CD14-positive monocyte (primary cell): ENCODE results near the gene GTF3C5. TPM values are rescaled to one million over a fixed set of nuclear protein-coding genes. Genes with fewer than 3 reads are reported as not detected.

ENCODE experiments used
- DNase-seq, 3 donors: peaks; one replicate each; pipeline ENCODE4 v3.0.0-alpha.2; 2011 to 2022
- H2AFZ ChIP-seq: 2 replicates; pipeline ENCODE4 v1.6.0; 2012; ENCODE audit warnings: mild to moderate bottlenecking, low read depth, low read length, inconsistent platforms; ENCODE audit not compliant: insufficient read depth, poor library complexity, severe bottlenecking
- H3K27ac ChIP-seq, 2 donors: 1 replicate in 1 of 2; 2 replicates in 1 of 2; pipeline ENCODE4 v1.5.1; 2012 to 2013; ENCODE audit warnings: low read length in 2 of 2, control low read depth in 1 of 2, inconsistent platforms in 1 of 2, low read depth in 1 of 2, mild to moderate bottlenecking in 1 of 2
- H3K27me3 ChIP-seq, 2 donors: one replicate each; pipeline versions ENCODE4 v1.6.0 to v1.6.1; 2011 to 2013; ENCODE audit warnings: low read length in 2 of 2; ENCODE audit not compliant: control insufficient read depth in 2 of 2, insufficient read depth in 2 of 2
- H3K36me3 ChIP-seq, 2 donors: replicated peaks in 1 of 2; 1 replicate in 1 of 2; 2 replicates in 1 of 2; pipeline versions ENCODE4 v1.5.1 to v1.6.1; 2012 to 2013; ENCODE audit warnings: low read length in 2 of 2, control low read depth in 1 of 2, inconsistent platforms in 1 of 2, mild to moderate bottlenecking in 1 of 2; ENCODE audit not compliant: insufficient read depth in 2 of 2, control insufficient read depth in 1 of 2
- H3K4me1 ChIP-seq, 2 donors: 1 replicate in 1 of 2; 2 replicates in 1 of 2; pipeline versions ENCODE4 v1.5.1 to v1.6.1; 2012 to 2013; ENCODE audit warnings: low read length in 2 of 2, control low read depth in 1 of 2, inconsistent platforms in 1 of 2, mild to moderate bottlenecking in 1 of 2, moderate library complexity in 1 of 2; ENCODE audit not compliant: insufficient read depth in 2 of 2, control insufficient read depth in 1 of 2
- H3K4me2 ChIP-seq: replicated peaks from 2 replicates; pipeline ENCODE3; 2012; ENCODE audit warnings: low read length, moderate library complexity, mild to moderate bottlenecking; ENCODE audit not compliant: poor library complexity, severe bottlenecking; ENCODE audit errors: extremely low read depth
- H3K4me3 ChIP-seq, 3 experiments: fragments of 200-600 bp in 1 of 3; sonication (generic) in 1 of 3; replicated peaks in 1 of 3; 1 replicate in 2 of 3; 2 replicates in 1 of 3; pipeline ENCODE4 v1.5.1; 2011 to 2013; ENCODE audit warnings: low read length in 3 of 3, mild to moderate bottlenecking in 3 of 3, control low read depth in 2 of 3, low read depth in 2 of 3, inconsistent platforms in 1 of 3, moderate library complexity in 1 of 3
- H3K79me2 ChIP-seq: 2 replicates; pipeline ENCODE4 v1.6.0; 2012; ENCODE audit warnings: mild to moderate bottlenecking, control low read depth, inconsistent platforms, low read length, moderate library complexity; ENCODE audit not compliant: insufficient read depth
- H3K9ac ChIP-seq: 2 replicates; pipeline ENCODE4 v1.6.0; 2017; ENCODE audit warnings: low read length, mild to moderate bottlenecking; ENCODE audit not compliant: insufficient read depth, poor library complexity, severe bottlenecking
- H3K9me3 ChIP-seq, 2 donors: replicated peaks in 1 of 2; 1 replicate in 1 of 2; 2 replicates in 1 of 2; pipeline versions ENCODE4 v1.5.1 to v1.6.1; 2012 to 2013; ENCODE audit warnings: low read length in 2 of 2, control low read depth in 1 of 2; ENCODE audit not compliant: control insufficient read depth in 1 of 2, insufficient read depth in 1 of 2
- H4K20me1 ChIP-seq: 2 replicates; pipeline ENCODE4 v1.6.0; 2012; ENCODE audit warnings: mild to moderate bottlenecking, low read length, control low read depth, moderate library complexity; ENCODE audit not compliant: insufficient read depth
- H3K27ac Mint-ChIP-seq, 7 donors: one replicate each; pipeline ENCODE4 v1.8.0; 2020; ENCODE audit warnings: mild to moderate bottlenecking in 7 of 7, mixed read lengths in 7 of 7, moderate library complexity in 6 of 7, inconsistent platforms in 2 of 7
- H3K27me3 Mint-ChIP-seq, 3 donors: one replicate each; pipeline ENCODE4 v1.8.0; 2021 to 2022; ENCODE audit warnings: low read depth in 3 of 3, mild to moderate bottlenecking in 3 of 3, mixed read lengths in 3 of 3, moderate library complexity in 3 of 3, inconsistent platforms in 1 of 3
- H3K36me3 Mint-ChIP-seq, 2 donors: one replicate each; pipeline ENCODE4 v1.8.0; 2020; ENCODE audit warnings: mixed read lengths in 2 of 2, inconsistent platforms in 1 of 2, mild to moderate bottlenecking in 1 of 2
- H3K4me1 Mint-ChIP-seq: one replicate; pipeline ENCODE4 v1.8.0; 2020; ENCODE audit warnings: mild to moderate bottlenecking, mixed read lengths
- H3K4me3 Mint-ChIP-seq, 2 donors: one replicate each; pipeline ENCODE4 v1.8.0; 2020; ENCODE audit warnings: mild to moderate bottlenecking in 2 of 2, mixed read lengths in 2 of 2, moderate library complexity in 1 of 2
- H3K9me3 Mint-ChIP-seq, 7 donors: one replicate each; pipeline ENCODE4 v1.8.0; 2020 to 2022; ENCODE audit warnings: mixed read lengths in 7 of 7, mild to moderate bottlenecking in 6 of 7, moderate library complexity in 6 of 7, inconsistent platforms in 2 of 7
- CTCF ChIP-seq: fragments of 200-600 bp; IDR thresholded peaks from one replicate; pipeline ENCODE4 v1.8.0; 2022; ENCODE audit warnings: antibody characterized with exemption, mild to moderate bottlenecking
- WGBS: methylation state at CpG from one replicate; pipeline ENCODE4 v1.1.5; 2013; ENCODE audit warnings: missing lambda C conversion rate; ENCODE audit not compliant: insufficient coverage; 5-methylcytosine and 5-hydroxymethylcytosine counted together
- intact Hi-C, 2 donors: fragments of 100-400 bp; cut with micrococcal nuclease; formaldehyde crosslinking; loops; one replicate each; pipeline versions ENCODE4 v1.15.0 to v1.15.1; 2023
- polyA plus RNA-seq, 3 donors: library from polyadenylated mRNA; depleted of rRNA in 1 of 3; unstranded in 2 of 3; stranded (reverse) in 1 of 3; fragments of 300-500 nt in 2 of 3; fragments of >200 nt in 1 of 3; fragmentation: Illumina TruSeq in 2 of 3; gene quantifications; 1 replicate in 2 of 3; 2 replicates in 1 of 3; pipeline ENCODE4 v1.2.3, GENCODE V29; 2012 to 2021

Gene GTF3C5
- polyA plus RNA-seq, 3 donors, result 21.3 to 75.6 (median 24.4) TPM

GRCh38 chr9:133031496-133031911 lies 707 bp downstream of the GTF3C5 start:
- Histone ChIP-seq H3K9me3 (no peaks in the 10 kb centered on the region), H3K36me3 (peaks cover 0 to 15% of the 10 kb centered on the region in 2 donors), H3K9ac (peak overlapping the region; percentile 99), H2AFZ (peak overlapping the region; percentile 96), H4K20me1 (peaks cover 34% of the 10 kb centered on the region), H3K27me3 (no peaks in the 10 kb centered on the region), H3K27ac (peak overlapping the region in 1 of 2 donors; percentile 97), H3K4me2 (peak overlapping the region; percentile 95), H3K4me1 (peaks cover 27 to 39% of the 10 kb centered on the region in 2 donors), H3K79me2 (peaks cover 70% of the 10 kb centered on the region), H3K4me3 (peak overlapping the region; percentile 73 to 98 (median 82))
- Mint-ChIP-seq H3K36me3 (peaks cover 3 to 19% of the 10 kb centered on the region in 2 donors), H3K27ac (peak overlapping the region in 6 of 7 donors; percentile 93 to 99 (median 97)), H3K27me3 (peaks cover 0 to 5% (median 3%) of the 10 kb centered on the region in 3 donors), H3K4me3 (peak overlapping the region; percentile 98 to 99), H3K9me3 (peaks cover 0 to 6% (median 0%) of the 10 kb centered on the region in 7 donors), H3K4me1 (peaks cover 44% of the 10 kb centered on the region)
- WGBS, result 97% methylated on average over 3 of the region's 10 CpGs
- intact Hi-C loops, result loop anchor here (5.0 to 10.0 kb wide), 4 partner anchors 66 to 343 kb away; partner anchors contain the start of genes STKLD1 (in 1 of the 2) and SURF4 (in 1 of the 2)
- no peak for TF ChIP-seq CTCF
- DNase-seq, result no peak

- H3K79me2 ChIP-seq, result peaks cover 77% of the 10 kb centered on the region
- intact Hi-C loops, result loop anchor here (5.0 to 10.0 kb wide), 4 partner anchors 65 to 343 kb away; partner anchors contain the start of genes STKLD1 (in 1 of the 2) and SURF4 (in 1 of the 2)
- peaks cover 0 to 2% (median under 1%) of the 10 kb centered on the region in 3 donors for H3K27me3 Mint-ChIP-seq
- H3K36me3 ChIP-seq, result peaks cover 0 to 21% of the 10 kb centered on the region in 2 donors
- no peak for TF ChIP-seq CTCF
- DNase-seq, result no peak
- 100% methylated on average over 1 of the region's 10 CpGs for WGBS
- no peak overlapping the region for H2AFZ ChIP-seq
- peaks cover 46% of the 10 kb centered on the region for H3K4me1 Mint-ChIP-seq
- H3K9me3 Mint-ChIP-seq, result peaks cover 0 to 6% (median 0%) of the 10 kb centered on the region in 7 donors
- H3K36me3 Mint-ChIP-seq, result peaks cover 8 to 19% of the 10 kb centered on the region in 2 donors
- H3K27ac ChIP-seq, result no peak overlapping the region
- H3K4me1 ChIP-seq, result peaks cover 27 to 39% of the 10 kb centered on the region in 2 donors
- no peaks in the 10 kb centered on the region for H3K9me3 ChIP-seq
- H3K4me2 ChIP-seq, result no peak overlapping the region
- peak overlapping the region in 1 of 2 donors; percentile 98 for H3K4me3 Mint-ChIP-seq
- no peak overlapping the region for H3K9ac ChIP-seq
- H3K27ac Mint-ChIP-seq, result peak overlapping the region in 1 of 7 donors; percentile 32
- peaks cover 41% of the 10 kb centered on the region for H4K20me1 ChIP-seq
- H3K4me3 ChIP-seq, result peak overlapping the region in 1 of 3 experiments; percentile 98
- H3K27me3 ChIP-seq, result no peaks in the 10 kb centered on the region
These were observed 1.4 kb downstream of the GTF3C5 start for GRCh38 chr9:133032171-133032570.
